H1 (cell line): ENCODE data around the gene PCGF3.

Experiments used
- CBX8 ChIP-seq: fragments of 300-800, 300-1000 bp; sonication (generic); IDR thresholded peaks from 2 replicates; pipeline ENCODE4 v1.7.1; 2016; ENCODE audit warnings: low read depth, low read length, borderline replicate concordance
- CEBPB ChIP-seq: IDR thresholded peaks from 2 replicates; pipeline ENCODE4 v1.6.1; 2012; ENCODE audit warnings: low read depth, low read length
- CTCF ChIP-seq, 3 experiments: IDR thresholded peaks; 1 replicate in 2 of 3; 2 replicates in 1 of 3; pipeline versions ENCODE4 v1.5.1 to v1.6.1; 2011; ENCODE audit warnings: low read length in 3 of 3, mild to moderate bottlenecking in 3 of 3, inconsistent platforms in 2 of 3, low read depth in 1 of 3, moderate library complexity in 1 of 3; ENCODE audit not compliant: insufficient read depth in 1 of 3; ENCODE audit errors: control extremely low read depth in 1 of 3
- EP300 ChIP-seq, 2 experiments: IDR thresholded peaks; 1 replicate in 1 of 2; 2 replicates in 1 of 2; pipeline ENCODE4 v1.6.1; 2011 to 2012; ENCODE audit warnings: low read depth in 2 of 2, low read length in 2 of 2, mild to moderate bottlenecking in 2 of 2, borderline replicate concordance in 1 of 2, inconsistent platforms in 1 of 2, moderate library complexity in 1 of 2
- EZH2 ChIP-seq: fragments of 200-600 bp; sonication (generic); IDR thresholded peaks from 2 replicates; pipeline ENCODE4 v1.7.1; 2012; ENCODE audit warnings: low read depth, mild to moderate bottlenecking, moderate library complexity, low read length, inconsistent platforms; ENCODE audit not compliant: severe bottlenecking
- JUN ChIP-seq: IDR thresholded peaks from 2 replicates; pipeline ENCODE4 v1.6.1; 2011; ENCODE audit warnings: low read depth, mild to moderate bottlenecking, improper control_type of control experiment, low read length
- MAFK ChIP-seq: IDR thresholded peaks from 2 replicates; pipeline ENCODE4 v1.6.1; 2012; ENCODE audit warnings: low read depth, mild to moderate bottlenecking, improper control_type of control experiment, low read length
- MAX ChIP-seq: IDR thresholded peaks from 2 replicates; pipeline ENCODE4 v1.6.1; 2012; ENCODE audit warnings: inconsistent platforms
- PHF8 ChIP-seq: fragments of 200-600 bp; sonication (generic); conservative IDR thresholded peaks from 2 replicates; pipeline ENCODE4 v1.7.1; 2012; ENCODE audit warnings: low read depth, mild to moderate bottlenecking, inconsistent platforms, low read length, moderate library complexity
- POLR2AphosphoS5 ChIP-seq: IDR thresholded peaks from 2 replicates; pipeline ENCODE4 v1.6.1; 2011; ENCODE audit warnings: low read depth, low read length
- RFX5 ChIP-seq: IDR thresholded peaks from 2 replicates; pipeline ENCODE4 v1.6.1; 2011; ENCODE audit warnings: low read depth, low read length, improper control_type of control experiment, borderline replicate concordance
- SP2 ChIP-seq: IDR thresholded peaks from 2 replicates; pipeline ENCODE4 v1.6.1; 2012; ENCODE audit warnings: mild to moderate bottlenecking, low read length, inconsistent platforms
- SUZ12 ChIP-seq: fragments of 200-600 bp; sonication (generic); IDR thresholded peaks from 2 replicates; pipeline ENCODE4 v1.6.1; 2012; ENCODE audit warnings: mild to moderate bottlenecking, inconsistent platforms, low read length, moderate library complexity, mixed read lengths
- TAF1 ChIP-seq: IDR thresholded peaks from 2 replicates; pipeline ENCODE4 v1.6.1; 2011; ENCODE audit warnings: mild to moderate bottlenecking, low read depth, low read length

- TF ChIP-seq SUZ12 (no peak), MAX (no peak), CTCF (IDR thresholded peaks at IDR 0.05; ENCODE audit: control extremely low read depth in 1 of 3, insufficient read depth in 1 of 3, low read depth in 1 of 3, low read length in 3 of 3) (no peak), PHF8 (no peak), JUN (no peak), TAF1 (no peak), POLR2AphosphoS5 (no peak), EP300 (IDR thresholded peaks at IDR 0.05; ENCODE audit: borderline replicate concordance in 1 of 2, low read depth in 2 of 2, low read length in 2 of 2) (no peak), CBX8 (no peak), MAFK (no peak), CEBPB (no peak), SP2 (no peak), EZH2 (no peak), RFX5 (no peak)
These were observed 33.9 kb downstream of the PCGF3 start for GRCh38 chr4:739569-739968.
